GM18873 (cell line): ENCODE data around the gene C15orf61.

Source experiments
- ATAC-seq: cut with Tn5 transposase; IDR thresholded peaks from one replicate; pipeline ENCODE4 v1.9.1; 2021; ENCODE audit warnings: mild to moderate bottlenecking, moderate library complexity, moderate number of reproducible peaks; ENCODE audit not compliant: unreplicated experiment, low FRiP score

C15orf61 gene

GRCh38 chr15:67521029-67521782 lies at the start of gene C15orf61:
Gene C15orf61 (plus strand): TSS chr15:67521131. CDS start chr15:67521249, 118 bp downstream.
- peak; percentile 63 for ATAC-seq

GRCh38 chr15:67472957-67473356 lies 48.0 kb upstream of the C15orf61 start:
- no peak for ATAC-seq

- no peak for ATAC-seq
These were observed 46.4 kb upstream of the C15orf61 start for GRCh38 chr15:67474405-67475110.

GRCh38 chr15:67479781-67480505 lies 41.0 kb upstream of the C15orf61 start:
- no peak for ATAC-seq

- no peak for ATAC-seq
These were observed 40.2 kb upstream of the C15orf61 start for GRCh38 chr15:67480741-67481140.

GRCh38 chr15:67481680-67482079 lies 39.3 kb upstream of the C15orf61 start:
- ATAC-seq = no peak

GRCh38 chr15:67495585-67495984 lies 25.3 kb upstream of the C15orf61 start:
- no peak for ATAC-seq

- no peak for ATAC-seq
These were observed 19.6 kb upstream of the C15orf61 start for GRCh38 chr15:67501177-67501835.

GRCh38 chr15:67501836-67502461 lies 19.0 kb upstream of the C15orf61 start:
- ATAC-seq = no peak

GRCh38 chr15:67504056-67504455 lies 16.9 kb upstream of the C15orf61 start:
- no peak for ATAC-seq

- ATAC-seq = no peak
These were observed 16.1 kb upstream of the C15orf61 start for GRCh38 chr15:67504796-67505195.

- no peak for ATAC-seq
These were observed 15.0 kb upstream of the C15orf61 start for GRCh38 chr15:67505675-67506572.

GRCh38 chr15:67506775-67507747 lies 13.9 kb upstream of the C15orf61 start:
- ATAC-seq = no peak

GRCh38 chr15:67508407-67508806 lies 12.5 kb upstream of the C15orf61 start:
- ATAC-seq = no peak

GRCh38 chr15:67509918-67510317 lies 11.0 kb upstream of the C15orf61 start:
- ATAC-seq = no peak

- ATAC-seq = no peak
These were observed 10.2 kb upstream of the C15orf61 start for GRCh38 chr15:67510597-67511190.

- no peak for ATAC-seq
These were observed 9.3 kb upstream of the C15orf61 start for GRCh38 chr15:67511606-67512005.

GRCh38 chr15:67512140-67512539 lies 8.8 kb upstream of the C15orf61 start:
- no peak for ATAC-seq
